GM12891 (cell line): ENCODE measurements around the gene IREB2.

Experiments used
- PAX5 ChIP-seq: IDR thresholded peaks from 2 replicates; pipeline ENCODE4 v1.6.1; 2011; ENCODE audit warnings: low read length, moderate library complexity, mild to moderate bottlenecking; ENCODE audit not compliant: insufficient read depth, severe bottlenecking
- POLR2A ChIP-seq: IDR thresholded peaks from 2 replicates; pipeline ENCODE4 v1.6.1; 2011; ENCODE audit warnings: low read depth, low read length, control low read depth
- POLR2AphosphoS5 ChIP-seq: IDR thresholded peaks from 2 replicates; pipeline ENCODE4 v1.6.1; 2011; ENCODE audit warnings: low read depth, low read length, control low read depth
- POU2F2 ChIP-seq: IDR thresholded peaks from 2 replicates; pipeline ENCODE4 v1.6.1; 2011; ENCODE audit warnings: low read depth, mild to moderate bottlenecking, control low read depth, low read length, moderate library complexity
- SPI1 ChIP-seq: IDR thresholded peaks from 2 replicates; pipeline ENCODE4 v1.6.1; 2011; ENCODE audit warnings: low read depth, low read length, control low read depth
- TAF1 ChIP-seq: IDR thresholded peaks from 2 replicates; pipeline ENCODE4 v1.6.1; 2011; ENCODE audit warnings: low read depth, low read length, control low read depth

DNA sequence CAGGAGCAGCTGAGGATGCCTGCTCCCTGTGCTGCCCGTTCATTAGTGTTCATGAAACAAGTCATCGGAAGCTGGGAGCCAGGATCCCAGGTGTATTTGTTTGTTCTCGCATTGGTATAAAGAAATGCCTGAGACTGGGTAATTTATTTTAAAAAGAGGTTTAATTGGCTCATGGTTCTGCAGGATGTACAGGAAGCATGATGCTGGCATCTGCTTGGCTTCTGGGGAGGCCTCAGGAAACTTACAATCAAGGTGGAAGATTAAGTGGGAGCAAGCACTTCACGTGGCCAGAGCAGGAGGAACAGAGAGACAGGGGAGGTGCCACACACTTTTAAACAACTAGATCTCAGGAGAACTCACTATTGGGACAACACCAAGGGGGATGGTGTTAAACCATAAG lies 63.8 kb downstream of the IREB2 start:
- TF ChIP-seq POLR2A (no peak), POLR2AphosphoS5 (no peak), TAF1 (no peak), POU2F2 (no peak), SPI1 (no peak), PAX5 (no peak)
